Testis (tissue), 2 donors: ENCODE data around the gene DEFB124.

Experiments
- POLR2A ChIP-seq: fragments of 450-650 bp; IDR thresholded peaks from one replicate; pipeline ENCODE4 v1.6.1; 2017; ENCODE audit warnings: antibody characterized with exemption, mild to moderate bottlenecking, moderate library complexity
- TF ChIP-seq, protein P1 (sequence below), 3 experiments: fragments of 450-650 bp in 2 of 3; fragments of 200-600 bp in 1 of 3; sonication (generic) in 1 of 3; IDR thresholded peaks; one replicate each; pipeline ENCODE4 v1.5.1; 2016 to 2019; ENCODE audit warnings: antibody characterized with exemption in 3 of 3, mild to moderate bottlenecking in 2 of 3, moderate library complexity in 1 of 3

GRCh38 chr20:31500527-31500926, 25.6 kb upstream of the DEFB124 start:
- TF ChIP-seq, protein P1, sequence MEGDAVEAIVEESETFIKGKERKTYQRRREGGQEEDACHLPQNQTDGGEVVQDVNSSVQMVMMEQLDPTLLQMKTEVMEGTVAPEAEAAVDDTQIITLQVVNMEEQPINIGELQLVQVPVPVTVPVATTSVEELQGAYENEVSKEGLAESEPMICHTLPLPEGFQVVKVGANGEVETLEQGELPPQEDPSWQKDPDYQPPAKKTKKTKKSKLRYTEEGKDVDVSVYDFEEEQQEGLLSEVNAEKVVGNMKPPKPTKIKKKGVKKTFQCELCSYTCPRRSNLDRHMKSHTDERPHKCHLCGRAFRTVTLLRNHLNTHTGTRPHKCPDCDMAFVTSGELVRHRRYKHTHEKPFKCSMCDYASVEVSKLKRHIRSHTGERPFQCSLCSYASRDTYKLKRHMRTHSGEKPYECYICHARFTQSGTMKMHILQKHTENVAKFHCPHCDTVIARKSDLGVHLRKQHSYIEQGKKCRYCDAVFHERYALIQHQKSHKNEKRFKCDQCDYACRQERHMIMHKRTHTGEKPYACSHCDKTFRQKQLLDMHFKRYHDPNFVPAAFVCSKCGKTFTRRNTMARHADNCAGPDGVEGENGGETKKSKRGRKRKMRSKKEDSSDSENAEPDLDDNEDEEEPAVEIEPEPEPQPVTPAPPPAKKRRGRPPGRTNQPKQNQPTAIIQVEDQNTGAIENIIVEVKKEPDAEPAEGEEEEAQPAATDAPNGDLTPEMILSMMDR (IDR thresholded peaks at IDR 0.05), result no peak
- TF ChIP-seq POLR2A, result no peak
